Measurements from ENCODE around the gene RUBCNL.

- no peak for TF ChIP-seq POLR2A (IDR thresholded peaks at IDR 0.05; ENCODE audit: low read depth, low read length)
- no peak for TF ChIP-seq POLR2AphosphoS5 (IDR thresholded peaks at IDR 0.05; ENCODE audit: low read depth, low read length)
Measured at GRCh38 chr13:46313024-46313423, 74.0 kb downstream of the RUBCNL start.

All from GM12891 (cell line).